ENCODE data around the gene POMT2. TPM values are rescaled to one million over a fixed set of nuclear protein-coding genes. Genes with fewer than 3 reads are reported as not detected.

Gene POMT2
- total RNA-seq, 3 donors from 2014 or later: 16.8 to 30.3 (median 25.2) TPM

- H3K36me3 ChIP-seq: no peaks in the 10 kb centered on the region
- no peak overlapping the region for H3K4me3 ChIP-seq
Observed at GRCh38 chr14:77344377-77344996, 23.8 kb upstream of the POMT2 start.

GRCh38 chr14:77343662-77344061, 23.0 kb upstream of the POMT2 start:
- Histone ChIP-seq H3K27me3 (no peaks in the 10 kb centered on the region), H3K4me1 (no peaks in the 10 kb centered on the region), H3K4me3 (no peak overlapping the region), H3K27ac (no peak overlapping the region), H3K36me3 (no peaks in the 10 kb centered on the region), H3K9me3 (no peaks in the 10 kb centered on the region)
- DNase-seq (ENCODE audit: low spot score in 2 of 2): no peak
- TF ChIP-seq POLR2AphosphoS5 (IDR thresholded peaks at IDR 0.05): no peak
- TF ChIP-seq, protein P1, sequence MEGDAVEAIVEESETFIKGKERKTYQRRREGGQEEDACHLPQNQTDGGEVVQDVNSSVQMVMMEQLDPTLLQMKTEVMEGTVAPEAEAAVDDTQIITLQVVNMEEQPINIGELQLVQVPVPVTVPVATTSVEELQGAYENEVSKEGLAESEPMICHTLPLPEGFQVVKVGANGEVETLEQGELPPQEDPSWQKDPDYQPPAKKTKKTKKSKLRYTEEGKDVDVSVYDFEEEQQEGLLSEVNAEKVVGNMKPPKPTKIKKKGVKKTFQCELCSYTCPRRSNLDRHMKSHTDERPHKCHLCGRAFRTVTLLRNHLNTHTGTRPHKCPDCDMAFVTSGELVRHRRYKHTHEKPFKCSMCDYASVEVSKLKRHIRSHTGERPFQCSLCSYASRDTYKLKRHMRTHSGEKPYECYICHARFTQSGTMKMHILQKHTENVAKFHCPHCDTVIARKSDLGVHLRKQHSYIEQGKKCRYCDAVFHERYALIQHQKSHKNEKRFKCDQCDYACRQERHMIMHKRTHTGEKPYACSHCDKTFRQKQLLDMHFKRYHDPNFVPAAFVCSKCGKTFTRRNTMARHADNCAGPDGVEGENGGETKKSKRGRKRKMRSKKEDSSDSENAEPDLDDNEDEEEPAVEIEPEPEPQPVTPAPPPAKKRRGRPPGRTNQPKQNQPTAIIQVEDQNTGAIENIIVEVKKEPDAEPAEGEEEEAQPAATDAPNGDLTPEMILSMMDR (IDR thresholded peaks at IDR 0.05): no peak
- no peak for TF ChIP-seq POLR2A (IDR thresholded peaks at IDR 0.05)
- intact Hi-C loops (cut with DNase I; ENCODE audit: low total_unique reads): no loop called here

More at GRCh38 chr14:77344377-77344996, 23.8 kb upstream of the POMT2 start:
- intact Hi-C loops (cut with DNase I; ENCODE audit: low total_unique reads): no loop called here
- TF ChIP-seq POLR2A (IDR thresholded peaks at IDR 0.05) (no peak), POLR2AphosphoS5 (IDR thresholded peaks at IDR 0.05) (no peak)
- TF ChIP-seq, protein P1 (IDR thresholded peaks at IDR 0.05): no peak
- Histone ChIP-seq H3K27me3 (no peaks in the 10 kb centered on the region), H3K27ac (no peak overlapping the region), H3K4me1 (no peaks in the 10 kb centered on the region), H3K9me3 (no peaks in the 10 kb centered on the region)
- DNase-seq (ENCODE audit: low spot score in 2 of 2): no peak

DNA sequence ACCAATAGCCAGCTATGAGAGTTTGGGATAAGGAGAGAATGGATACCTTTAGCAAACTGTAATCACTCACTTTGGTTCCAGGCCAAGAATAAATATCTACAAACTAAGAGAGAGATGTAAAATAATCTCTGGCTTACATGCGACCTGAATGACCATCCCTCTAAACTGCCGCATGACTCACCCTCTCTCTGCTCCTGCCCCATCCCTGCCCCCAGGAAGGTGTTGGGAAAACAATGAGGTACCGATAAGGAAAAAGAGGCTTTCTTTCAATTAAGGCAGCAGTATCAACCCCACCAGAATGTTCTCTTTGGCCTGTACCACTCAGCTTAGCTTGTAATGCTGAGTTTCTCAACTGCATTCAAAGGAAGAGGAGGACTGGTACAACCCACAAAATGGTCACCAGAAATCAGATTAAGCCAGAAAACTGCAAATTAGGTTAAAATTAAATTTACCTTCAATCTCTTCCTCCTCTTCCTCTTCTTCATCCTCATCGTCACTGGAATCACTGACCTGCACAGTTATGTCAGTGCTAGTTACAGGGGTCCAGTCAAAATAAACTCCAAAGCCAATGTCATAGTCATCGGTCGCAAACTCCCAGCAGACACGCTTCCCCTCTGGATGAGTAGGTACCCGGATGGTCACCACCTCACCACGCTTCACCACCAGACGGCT, 22.2 kb upstream of the POMT2 start:
- DNase-seq (ENCODE audit: low spot score in 2 of 2): no peak
- Histone ChIP-seq H3K27ac (no peak overlapping the region), H3K36me3 (no peaks in the 10 kb centered on the region), H3K4me3 (no peak overlapping the region), H3K4me1 (no peaks in the 10 kb centered on the region), H3K9me3 (no peaks in the 10 kb centered on the region), H3K27me3 (no peaks in the 10 kb centered on the region)
- intact Hi-C loops (cut with DNase I; ENCODE audit: low total_unique reads): no loop called here
- TF ChIP-seq, protein P1 (IDR thresholded peaks at IDR 0.05): no peak
- TF ChIP-seq POLR2A (IDR thresholded peaks at IDR 0.05) (no peak), POLR2AphosphoS5 (IDR thresholded peaks at IDR 0.05) (no peak)

GRCh38 chr14:77340389-77340788, 19.7 kb upstream of the POMT2 start:
- Histone ChIP-seq H3K36me3 (no peaks in the 10 kb centered on the region), H3K27me3 (no peaks in the 10 kb centered on the region), H3K27ac (no peak overlapping the region), H3K9me3 (no peaks in the 10 kb centered on the region), H3K4me1 (no peaks in the 10 kb centered on the region), H3K4me3 (no peak overlapping the region)
- no peak for DNase-seq (ENCODE audit: low spot score in 2 of 2)
- TF ChIP-seq, protein P1 (IDR thresholded peaks at IDR 0.05): no peak
- no peak for TF ChIP-seq POLR2AphosphoS5 (IDR thresholded peaks at IDR 0.05)
- TF ChIP-seq POLR2A (IDR thresholded peaks at IDR 0.05): no peak
- intact Hi-C loops (cut with DNase I; ENCODE audit: low total_unique reads): no loop called here

- no peak for TF ChIP-seq POLR2A (IDR thresholded peaks at IDR 0.05)
- TF ChIP-seq POLR2AphosphoS5 (IDR thresholded peaks at IDR 0.05): no peak
- TF ChIP-seq, protein P1 (IDR thresholded peaks at IDR 0.05): no peak
- no peaks in the 10 kb centered on the region for H3K4me1 ChIP-seq
- no peaks in the 10 kb centered on the region for H3K27me3 ChIP-seq
- no peak overlapping the region for H3K4me3 ChIP-seq
- H3K36me3 ChIP-seq: no peaks in the 10 kb centered on the region
- no peaks in the 10 kb centered on the region for H3K9me3 ChIP-seq
- intact Hi-C loops (cut with DNase I; ENCODE audit: low total_unique reads): no loop called here
- DNase-seq (ENCODE audit: low spot score in 2 of 2): no peak
- H3K27ac ChIP-seq: no peak overlapping the region
Observed at GRCh38 chr14:77339407-77339806, 18.7 kb upstream of the POMT2 start.
